ENCODE data around the gene FABP7.

Gene FABP7

GRCh38 chr6:122799140-122799745, 19.7 kb downstream of the FABP7 start:
- DNase-seq (ENCODE audit: low spot score), result no peak

- no peak for DNase-seq (ENCODE audit: low spot score)
Measured at GRCh38 chr6:122799916-122800686, 20.6 kb downstream of the FABP7 start.

GRCh38 chr6:122800906-122801305, 21.4 kb downstream of the FABP7 start:
- no peak for DNase-seq (ENCODE audit: low spot score)

- no peak for DNase-seq (ENCODE audit: low spot score)
Measured at GRCh38 chr6:122801397-122801796, 21.9 kb downstream of the FABP7 start.

- DNase-seq (ENCODE audit: low spot score), result no peak
Measured at GRCh38 chr6:122803171-122803661, 23.7 kb downstream of the FABP7 start.

GRCh38 chr6:122804962-122805485, 25.5 kb downstream of the FABP7 start:
- no peak for DNase-seq (ENCODE audit: low spot score)

- no peak for DNase-seq (ENCODE audit: low spot score)
Measured at GRCh38 chr6:122806291-122806690, 26.8 kb downstream of the FABP7 start.

GRCh38 chr6:122808121-122808885, 28.8 kb downstream of the FABP7 start:
- no peak for DNase-seq (ENCODE audit: low spot score)

- no peak for DNase-seq (ENCODE audit: low spot score)
Measured at GRCh38 chr6:122809001-122809400, 29.5 kb downstream of the FABP7 start.

- no peak for DNase-seq (ENCODE audit: low spot score)
Measured at GRCh38 chr6:122809691-122810090, 30.2 kb downstream of the FABP7 start.

GRCh38 chr6:122810189-122810588, 30.7 kb downstream of the FABP7 start:
- no peak for DNase-seq (ENCODE audit: low spot score)

GRCh38 chr6:122817358-122817757, 37.8 kb downstream of the FABP7 start:
- DNase-seq (ENCODE audit: low spot score), result no peak

GRCh38 chr6:122817766-122818165, 38.2 kb downstream of the FABP7 start:
- no peak for DNase-seq (ENCODE audit: low spot score)

GRCh38 chr6:122818866-122819265, 39.4 kb downstream of the FABP7 start:
- no peak for DNase-seq (ENCODE audit: low spot score)

- DNase-seq (ENCODE audit: low spot score), result no peak
Measured at GRCh38 chr6:122821095-122821494, 41.6 kb downstream of the FABP7 start.

GRCh38 chr6:122825163-122825562, 45.6 kb downstream of the FABP7 start:
- no peak for DNase-seq (ENCODE audit: low spot score)

- no peak for DNase-seq (ENCODE audit: low spot score)
Measured at GRCh38 chr6:122829456-122829855, 49.9 kb downstream of the FABP7 start.

- DNase-seq (ENCODE audit: low spot score), result no peak
Measured at GRCh38 chr6:122831511-122831910, 52.0 kb downstream of the FABP7 start.

GRCh38 chr6:122832459-122832858, 52.9 kb downstream of the FABP7 start:
- no peak for DNase-seq (ENCODE audit: low spot score)

- no peak for DNase-seq (ENCODE audit: low spot score)
Measured at GRCh38 chr6:122833021-122833491, 53.5 kb downstream of the FABP7 start.
